Stimulated activated CD8-positive, alpha-beta memory T cell treated with anti-CD3 and anti-CD28 coated beads, Interleukin-15, amount 100 ng/mL, for 4 hours (primary cell): ENCODE results near the gene MON2.
"Not testable (repeated sequence)": the region's sequence is repeated elsewhere in the genome, so short reads cannot be mapped to it uniquely, and the experiment has no call there.

Experiments used
- DNase-seq, 2 donors: peaks; one replicate each; pipeline ENCODE4 v3.0.0-alpha.2; 2020; ENCODE audit warnings: low read depth in 2 of 2

MON2 gene

GRCh38 chr12:62552906-62553556, 86.4 kb downstream of the MON2 start:
- no peak for DNase-seq

GRCh38 chr12:62559366-62559765, 92.7 kb downstream of the MON2 start:
- not testable (repeated sequence) for DNase-seq

DNA sequence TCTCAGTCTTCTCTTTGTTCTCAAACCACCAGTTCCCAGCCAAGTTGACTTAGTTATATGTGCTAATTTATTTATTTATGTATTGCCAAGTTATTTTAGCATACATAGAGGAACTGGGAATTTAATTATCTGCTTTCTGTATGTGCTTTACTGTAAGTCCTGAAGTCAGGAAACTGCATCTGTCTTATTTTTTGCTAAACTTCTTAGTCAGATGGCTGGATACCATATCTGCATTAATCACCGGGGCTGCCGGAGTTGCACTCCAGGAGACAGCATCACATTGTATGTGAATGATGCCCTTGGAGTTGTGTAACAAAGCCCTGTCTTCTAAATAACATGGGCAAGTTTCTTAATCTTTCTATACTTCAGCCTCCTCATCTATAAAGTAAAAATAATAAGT, 96.2 kb downstream of the MON2 start:
- no peak for DNase-seq

- DNase-seq: no peak
These were observed 108.4 kb downstream of the MON2 start for GRCh38 chr12:62575036-62575435.

DNA sequence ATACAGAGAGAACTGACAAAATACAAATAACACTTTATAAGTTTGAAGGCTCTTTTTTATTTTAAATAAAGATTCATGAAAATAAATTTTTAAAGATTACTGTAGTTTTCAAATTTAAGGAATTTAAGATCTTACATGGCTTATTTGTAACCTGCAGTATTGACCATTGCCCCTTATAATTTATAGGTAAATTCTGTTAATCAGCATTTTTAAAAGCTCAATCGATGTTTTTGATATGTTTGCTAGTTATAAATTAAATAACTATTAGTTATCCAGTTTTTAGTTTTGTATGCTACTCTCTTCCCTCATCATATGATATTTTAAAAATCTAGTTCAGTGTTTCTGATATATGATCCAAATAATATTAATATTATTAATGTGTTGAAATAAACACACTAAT, 109.9 kb downstream of the MON2 start:
- no peak for DNase-seq

GRCh38 chr12:62578726-62579125, 112.1 kb downstream of the MON2 start:
- DNase-seq: no peak

GRCh38 chr12:62581288-62582064, 114.8 kb downstream of the MON2 start:
- DNase-seq: no peak

DNA sequence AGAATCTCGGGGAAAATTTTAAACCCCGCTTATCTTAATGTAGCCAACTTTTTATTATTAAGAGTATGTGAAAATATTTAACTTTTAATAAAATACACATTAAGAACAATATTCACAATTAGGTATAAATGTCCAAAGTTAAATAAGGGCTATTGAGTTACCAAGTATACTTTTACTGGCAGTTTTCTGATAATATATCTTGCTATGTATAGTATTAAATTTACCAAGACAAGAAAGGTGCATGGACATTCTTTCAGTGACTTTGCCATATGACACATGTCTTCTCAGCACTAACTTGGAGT, 115.4 kb downstream of the MON2 start:
- no peak for DNase-seq

DNA sequence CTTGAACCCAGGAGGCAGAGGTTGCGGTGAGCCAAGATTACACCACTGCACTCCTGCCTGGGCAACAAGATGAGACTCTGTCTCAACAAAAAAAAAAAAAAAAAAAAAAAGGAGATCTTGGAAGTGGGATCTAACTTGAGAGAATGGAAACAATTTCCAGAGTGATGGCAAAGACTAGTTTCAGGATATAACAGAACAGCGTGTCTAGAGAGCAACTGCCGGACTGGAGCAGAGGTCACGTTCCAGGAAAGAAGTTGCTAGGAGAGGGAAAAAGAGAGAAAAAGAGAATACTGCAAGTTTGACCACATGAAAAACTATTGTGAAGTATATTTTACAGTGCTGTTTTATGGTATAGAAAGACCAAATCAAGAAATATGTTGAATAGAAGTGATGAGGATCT, 118.0 kb downstream of the MON2 start:
- DNase-seq: no peak

DNA sequence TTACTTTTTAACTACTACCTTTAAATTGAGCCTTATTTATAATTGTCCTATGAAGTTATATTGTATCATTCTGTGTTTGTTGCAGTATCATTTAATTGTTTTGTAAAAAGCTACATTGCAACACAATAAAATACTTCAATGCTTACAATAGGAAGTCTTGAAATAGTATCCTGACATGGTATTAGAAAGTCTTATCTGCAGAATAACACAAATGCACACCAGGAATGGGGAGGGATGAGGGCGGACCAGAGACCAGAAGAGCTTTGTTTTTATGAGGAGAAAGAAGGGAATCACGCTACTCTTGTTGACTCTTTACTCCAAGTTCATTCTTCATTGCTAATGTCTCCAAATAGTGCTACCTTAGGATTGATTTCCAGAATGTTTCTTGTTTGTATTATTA, 120.2 kb downstream of the MON2 start:
- no peak for DNase-seq

- no peak for DNase-seq
These were observed 122.3 kb downstream of the MON2 start for GRCh38 chr12:62588916-62589315.

DNA sequence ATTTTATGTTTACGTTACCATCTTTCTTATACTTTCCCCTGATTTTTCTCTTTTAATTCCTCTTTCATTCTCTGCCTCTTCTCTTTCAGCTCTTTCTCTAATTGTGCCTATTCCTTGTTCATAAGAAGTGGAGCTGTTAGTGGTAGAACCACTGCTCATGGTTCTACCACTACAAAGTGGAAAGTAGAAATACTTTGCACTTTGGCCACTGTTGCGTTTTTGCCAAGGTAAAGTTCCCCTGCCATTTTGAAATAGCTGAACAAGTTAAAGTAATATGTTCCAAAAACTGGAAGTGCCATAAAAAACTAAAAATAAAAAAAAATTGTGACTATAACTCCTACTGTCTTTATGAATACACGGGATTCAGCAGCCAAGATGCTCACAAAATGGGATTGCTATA, 130.6 kb downstream of the MON2 start:
- DNase-seq: no peak

DNA sequence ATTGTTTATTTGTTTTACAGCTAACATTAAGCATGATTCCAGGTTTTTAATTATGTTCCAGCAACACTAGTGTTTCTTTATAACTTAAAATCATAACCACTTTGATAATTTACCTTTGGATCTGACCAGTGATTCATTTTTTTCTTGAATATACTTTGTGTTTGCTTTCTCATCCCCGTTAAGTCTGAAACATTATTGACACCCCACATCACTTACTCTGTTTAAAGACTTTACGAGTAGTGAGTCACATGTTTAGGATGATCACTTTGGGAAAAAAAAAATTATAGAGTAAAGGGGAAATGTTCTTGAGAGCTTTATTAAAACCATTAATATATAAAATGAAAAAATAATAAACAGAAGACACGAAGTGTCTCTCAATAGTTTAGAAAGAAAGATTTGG, 132.2 kb downstream of the MON2 start:
- DNase-seq: no peak

GRCh38 chr12:62599854-62600437, 133.3 kb downstream of the MON2 start:
- no peak for DNase-seq

DNA sequence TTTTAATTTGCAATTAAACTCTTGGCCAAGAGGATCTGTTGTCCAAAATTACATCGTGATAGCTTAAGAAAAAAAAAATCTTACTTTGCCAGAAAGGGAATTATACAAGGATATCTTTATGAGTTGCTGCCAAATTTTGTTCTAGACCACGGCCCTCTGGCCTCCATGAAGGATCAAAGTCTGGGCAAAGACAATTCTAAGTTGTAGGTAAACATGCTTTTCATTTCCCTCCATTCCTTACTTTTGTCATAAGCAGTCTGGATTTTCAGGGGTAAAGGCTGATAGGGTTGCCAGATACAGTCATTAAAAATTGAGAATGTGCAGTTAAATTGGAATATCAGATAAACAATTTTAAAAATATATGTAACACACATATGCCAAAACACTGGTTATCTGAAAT, 135.1 kb downstream of the MON2 start:
- no peak for DNase-seq

DNA sequence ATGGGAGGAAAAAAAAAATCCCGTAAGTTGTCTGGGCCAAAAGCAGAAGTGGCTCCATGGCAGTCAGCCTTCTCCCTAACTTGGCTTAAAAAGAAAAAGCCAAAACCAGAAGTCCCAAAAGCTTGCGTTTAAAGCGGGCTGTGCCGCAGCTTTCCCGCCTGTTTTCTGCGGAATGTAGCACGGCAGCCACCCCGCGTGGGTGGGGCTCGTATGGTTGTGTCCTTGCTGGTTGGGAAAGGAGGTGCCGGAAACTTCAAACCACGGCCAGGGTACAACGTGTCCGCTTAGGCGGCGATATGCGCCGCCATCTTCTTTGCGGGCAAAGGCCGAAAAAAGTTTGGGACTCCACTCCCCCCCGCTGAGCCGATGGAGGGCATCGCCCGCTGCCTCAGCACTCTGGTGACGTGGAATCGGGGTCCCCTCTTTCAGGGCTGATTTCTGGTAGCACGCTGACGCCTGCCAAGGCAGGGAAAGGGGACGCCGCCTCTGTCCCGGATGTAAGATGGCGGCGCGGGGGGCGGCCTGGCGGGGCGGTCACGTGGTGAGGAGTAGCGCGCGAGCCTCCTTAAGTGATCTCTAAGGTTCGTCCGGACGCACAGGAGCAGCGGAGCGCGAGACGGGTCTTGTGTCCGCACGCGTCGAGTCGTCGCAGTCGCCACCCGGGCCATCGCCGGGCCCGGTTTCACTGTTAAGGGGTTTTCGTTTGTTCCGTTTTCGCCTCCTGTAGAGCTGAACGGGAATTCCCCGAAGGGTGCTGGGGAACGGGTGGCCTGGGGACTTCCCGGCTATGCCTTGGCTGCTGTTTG, 135.8 kb downstream of the MON2 start:
- DNase-seq: peak; percentile 77 to 82

DNA sequence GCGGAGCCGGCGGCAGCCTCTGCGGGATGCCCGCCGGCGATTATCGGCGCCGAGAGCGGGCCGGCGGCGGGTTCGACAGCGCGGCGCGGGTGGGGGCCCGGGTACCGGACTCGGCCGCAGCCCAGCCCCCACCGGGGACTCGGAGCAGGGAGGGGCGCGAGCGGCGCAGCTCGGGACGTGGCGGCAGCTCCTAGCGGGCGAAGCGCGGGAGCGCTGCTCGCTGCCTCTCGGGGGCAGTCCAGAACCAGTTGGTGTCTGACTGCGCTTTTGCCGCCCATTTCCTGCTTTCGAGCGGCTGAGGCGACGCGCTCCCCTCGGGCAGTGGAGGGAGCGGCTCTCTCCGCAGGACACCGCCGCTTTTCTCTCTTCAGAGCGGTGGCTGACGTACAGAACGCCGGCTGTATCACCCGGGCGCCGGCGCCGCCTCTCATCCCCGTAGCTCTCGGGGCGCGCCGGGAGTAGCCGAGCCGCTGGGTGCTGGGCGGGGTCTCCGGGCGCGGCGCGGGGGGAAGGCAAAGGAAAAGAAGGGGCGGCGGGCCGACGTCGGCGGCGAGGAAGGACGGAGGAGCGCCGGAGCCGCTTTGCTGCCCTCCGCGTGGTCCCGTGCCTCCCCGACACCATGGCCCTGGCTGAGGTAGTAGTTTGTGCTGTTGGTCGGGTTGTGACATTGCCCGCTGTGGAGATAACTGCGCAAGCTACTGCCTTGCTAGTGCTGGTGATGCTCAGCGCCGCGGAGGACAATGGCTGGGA, 136.6 kb downstream of the MON2 start:
- peak; percentile 50 to 70 for DNase-seq

- no peak for DNase-seq
These were observed 137.1 kb downstream of the MON2 start for GRCh38 chr12:62603811-62604098.

GRCh38 chr12:62604373-62604772, 137.7 kb downstream of the MON2 start:
- DNase-seq: no peak

DNA sequence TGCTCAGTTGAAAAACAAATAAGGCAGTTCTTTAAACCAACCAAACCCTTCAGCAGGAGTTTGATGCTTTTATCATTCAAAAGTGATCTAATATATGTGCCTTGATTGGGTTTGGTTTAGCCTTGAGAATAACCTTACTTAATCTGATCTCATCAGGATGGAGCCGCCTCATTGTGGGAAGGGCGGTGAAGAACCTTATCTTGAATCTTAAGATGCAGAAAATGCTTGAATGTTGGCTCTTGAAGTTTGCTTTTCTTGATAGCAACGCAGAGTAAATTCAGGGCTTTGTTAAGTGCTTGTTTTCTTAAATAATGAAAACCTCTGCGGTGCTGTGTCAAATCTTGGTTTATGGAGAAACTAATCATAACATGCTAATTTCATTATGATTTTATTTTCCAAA, 138.2 kb downstream of the MON2 start:
- DNase-seq: no peak

DNA sequence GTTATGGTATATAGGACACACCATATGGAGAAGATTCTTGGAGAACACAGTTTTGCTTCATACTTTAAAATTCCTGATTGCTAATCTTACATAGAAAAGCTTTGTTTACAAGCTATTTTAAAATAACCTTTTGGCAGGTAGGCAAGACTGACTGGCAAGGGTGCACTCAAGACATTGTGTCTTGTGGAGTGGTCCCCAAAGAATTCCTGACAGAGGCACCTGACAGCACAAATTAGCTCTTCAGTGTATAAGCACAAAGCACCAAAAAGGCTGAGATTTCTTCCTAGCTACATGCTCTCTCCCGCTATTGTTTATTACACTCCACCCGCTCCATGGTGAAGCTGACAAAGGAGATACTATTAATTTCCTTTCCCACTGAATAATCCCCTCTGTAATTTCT, 139.4 kb downstream of the MON2 start:
- no peak for DNase-seq

DNA sequence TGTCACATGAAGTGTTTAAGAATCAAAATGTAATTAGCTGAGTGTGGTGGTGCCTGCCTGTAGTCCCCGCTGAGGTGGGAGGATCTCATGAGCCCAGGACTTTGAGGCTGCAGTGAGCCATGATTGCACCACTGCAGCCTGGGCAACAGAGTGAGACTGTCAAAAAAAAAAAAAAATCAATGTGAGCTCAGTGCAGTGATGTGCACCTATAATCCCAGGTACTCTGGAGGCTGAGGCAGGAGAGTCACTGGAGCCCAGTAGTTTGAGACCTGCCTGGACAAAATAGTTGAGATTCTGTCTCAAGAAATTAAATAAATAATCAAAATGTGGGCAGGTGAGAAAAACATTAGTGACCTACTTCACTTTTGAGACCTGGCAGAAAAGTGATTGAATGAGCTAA, 140.0 kb downstream of the MON2 start:
- DNase-seq: no peak
